Lower leg skin (tissue), 4 donors: ENCODE measurements around the gene TNNI3. TPM values are rescaled to one million over a fixed set of nuclear protein-coding genes. Genes with fewer than 3 reads are reported as not detected.

Experiments
- DNase-seq, 2 donors: peaks; one replicate each; pipeline ENCODE4 v3.0.0-alpha.2; 2019; ENCODE audit warnings: low spot score in 2 of 2
- H3K4me3 ChIP-seq: fragments of 200-600 bp; sonication (generic); 2 replicates; pipeline ENCODE4 v1.5.1; 2017; ENCODE audit warnings: mild to moderate bottlenecking, low read depth; ENCODE audit not compliant: poor library complexity, severe bottlenecking
- CTCF ChIP-seq, 3 donors: fragments of 450-650 bp; IDR thresholded peaks; one replicate each; pipeline ENCODE4 v1.5.1; 2016; ENCODE audit warnings: antibody characterized with exemption in 3 of 3, mild to moderate bottlenecking in 3 of 3, moderate library complexity in 2 of 3
- POLR2A ChIP-seq, 2 donors: fragments of 450-650 bp; IDR thresholded peaks; one replicate each; pipeline ENCODE4 v1.6.1; 2016 to 2017; ENCODE audit warnings: antibody characterized with exemption in 2 of 2, mild to moderate bottlenecking in 1 of 2, moderate library complexity in 1 of 2
- WGBS, 2 donors: methylation state at CpG; one replicate each; pipeline ENCODE4 v1.1.5; 2018; 5-methylcytosine and 5-hydroxymethylcytosine counted together
- intact Hi-C: fragments of 100-400 bp; cut with DNase I; formaldehyde crosslinking; loops from one replicate; pipeline ENCODE4 v1.15.0; 2023; ENCODE audit warnings: low total_unique reads
- total RNA-seq, 4 donors: library from RNA; depleted of rRNA; stranded (reverse); fragments of >200 nt; gene quantifications; one replicate each; pipeline ENCODE4 v1.1.0, GENCODE V29; 2016

TNNI3 gene
- total RNA-seq, 4 donors from 2014 or later: 1.4 to 2.8 TPM; not detected in 2

DNA sequence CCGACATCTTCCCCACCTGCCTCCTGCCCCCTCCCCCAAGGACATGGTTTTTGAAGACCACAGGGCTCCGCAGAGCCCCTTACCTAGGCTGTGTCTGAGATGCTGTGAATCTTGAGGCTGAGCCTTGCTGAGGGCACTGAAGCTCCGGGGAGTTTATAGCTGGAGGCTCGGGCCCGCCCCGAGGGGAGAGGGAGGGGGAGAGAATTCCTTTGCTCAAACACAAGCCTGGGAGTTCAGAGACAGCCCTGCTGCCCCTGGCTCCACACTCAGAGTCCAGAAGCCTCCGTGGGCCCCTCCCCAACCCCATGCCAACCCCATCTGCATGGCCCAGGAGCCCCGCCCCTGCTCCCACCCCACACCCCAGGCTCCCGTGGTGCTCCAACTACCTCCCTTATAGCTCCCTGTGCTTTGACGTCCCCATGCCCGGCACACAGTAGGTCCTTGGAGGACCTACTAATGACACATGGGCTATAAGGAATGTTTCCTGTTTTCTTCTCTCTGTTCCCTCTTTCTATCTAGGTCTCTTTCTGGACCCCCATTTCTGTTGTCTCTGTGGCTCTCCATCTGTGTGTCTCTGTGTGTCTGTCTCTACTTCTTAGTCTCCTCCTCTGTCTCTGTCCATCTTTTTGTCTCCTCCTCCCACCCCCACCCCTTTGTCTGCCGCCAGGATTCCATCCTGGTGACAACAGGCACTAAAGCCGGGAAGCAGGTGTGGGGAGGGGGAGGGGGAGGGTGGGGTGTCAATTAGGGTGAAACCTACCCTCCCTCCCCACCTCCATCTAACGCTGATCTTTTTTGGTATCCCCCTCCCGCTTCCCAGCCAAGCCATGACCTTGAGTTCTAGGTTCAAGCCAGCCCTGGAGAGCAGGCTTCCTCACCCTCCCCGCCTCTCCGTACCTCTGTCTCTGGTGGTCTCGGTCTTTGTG, 8.2 kb downstream of the TNNI3 start, which contains the start of gene TNNT1:
Gene TNNT1 (minus strand): TSS at position 129 of the 926 bp plus-strand sequence. CDS start 2,049 bp downstream, outside the sequence.
- no peak for TF ChIP-seq CTCF (IDR thresholded peaks at IDR 0.05)
- no peak for TF ChIP-seq POLR2A (IDR thresholded peaks at IDR 0.05)
- 10 to 12% methylated on average over 17 to 18 of the region's 18 CpGs for WGBS, 2 donors
- no peak within 1 kb of the TSS for H3K4me3 ChIP-seq
- DNase-seq: no peak
- intact Hi-C loops: loop anchor here (10.0 kb wide), 1 partner anchor 345 kb away; no protein-coding TSS in a partner anchor

- intact Hi-C loops: loop anchor here (10.0 kb wide), 1 partner anchor 347 kb away; no protein-coding TSS in a partner anchor
- no peak for DNase-seq
- no peak for TF ChIP-seq CTCF (IDR thresholded peaks at IDR 0.05)
- no peak for TF ChIP-seq POLR2A (IDR thresholded peaks at IDR 0.05)
- 23 to 38% methylated on average over 5 to 7 of the region's 9 CpGs for WGBS, 2 donors
- no peak overlapping the region for H3K4me3 ChIP-seq
Measured at GRCh38 chr19:55147545-55148251, 9.8 kb downstream of the TNNI3 start.

DNA sequence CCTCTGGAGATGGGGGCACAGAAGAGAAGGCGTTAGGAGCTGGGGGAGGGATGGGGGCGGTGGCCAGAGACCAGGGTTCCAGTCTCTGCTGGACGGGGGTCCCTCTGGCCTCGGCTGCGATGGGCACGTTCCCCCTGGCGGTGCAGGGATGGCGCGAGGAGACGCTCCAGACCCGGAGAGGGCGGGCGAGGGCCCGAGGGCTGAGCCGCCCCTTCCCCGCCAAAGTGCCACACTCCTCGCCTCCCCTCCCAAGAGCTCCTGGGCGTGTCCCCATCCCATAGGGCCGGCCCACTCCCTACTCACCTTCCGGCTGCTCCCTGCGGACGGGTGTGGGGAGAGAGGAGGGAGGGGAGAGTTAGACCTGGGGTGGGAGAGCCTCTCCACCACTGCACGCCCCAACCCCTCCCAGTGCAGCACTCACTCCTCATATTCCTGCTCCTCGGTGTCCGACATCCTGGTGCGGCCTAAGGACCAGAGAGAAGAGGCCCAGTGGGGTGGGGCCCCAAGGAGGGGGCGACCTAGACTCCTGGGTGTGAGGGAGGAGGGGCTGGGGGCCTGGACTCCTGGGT, 10.7 kb downstream of the TNNI3 start:
- intact Hi-C loops: loop anchor here (10.0 kb wide), 1 partner anchor 348 kb away; no protein-coding TSS in a partner anchor

DNA sequence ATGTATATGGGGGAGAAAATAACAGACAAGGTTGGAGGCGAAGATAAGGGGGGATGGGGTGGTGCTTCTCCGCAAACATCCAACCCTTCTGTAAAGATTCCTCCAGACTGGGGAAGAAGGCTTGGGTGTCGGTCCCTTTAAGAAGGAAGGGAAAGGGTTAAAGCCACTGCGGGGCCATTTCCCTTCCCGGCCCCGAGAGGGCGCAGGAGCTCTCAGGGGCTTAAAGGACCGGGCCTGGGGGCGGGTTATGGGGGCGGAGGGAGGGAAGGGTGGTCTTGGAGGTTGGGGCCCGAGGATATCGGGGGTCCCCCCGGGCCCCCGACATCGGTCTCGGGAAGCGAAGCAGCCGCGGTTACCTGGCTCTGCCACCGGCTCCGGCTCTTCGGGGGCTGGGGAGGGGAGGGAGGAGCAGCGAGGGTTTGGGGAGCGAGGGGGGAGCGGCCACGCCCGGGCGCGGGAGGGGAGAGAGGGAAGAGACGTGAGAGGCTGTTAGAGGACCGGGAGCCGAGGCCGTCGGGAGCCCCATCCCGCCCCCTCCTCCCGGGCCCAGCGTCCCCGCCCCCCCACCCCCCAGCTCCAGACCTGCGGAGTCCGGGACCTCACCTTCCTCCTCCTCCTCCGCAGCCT, 11.3 kb downstream of the TNNI3 start:
- TF ChIP-seq POLR2A (IDR thresholded peaks at IDR 0.05) (no peak), CTCF (IDR thresholded peaks at IDR 0.05) (no peak)
- 1% methylated on average over 33 to 41 of the region's 41 CpGs for WGBS, 2 donors
- H3K4me3 ChIP-seq: no peak overlapping the region
- no peak for DNase-seq
- intact Hi-C loops: loop anchor here (10.0 kb wide), 1 partner anchor 349 kb away; no protein-coding TSS in a partner anchor

More for the DNA sequence above, 10.7 kb downstream of the TNNI3 start:
- WGBS, 2 donors: 1 to 3% methylated on average over 17 to 27 of the region's 27 CpGs
- TF ChIP-seq POLR2A (IDR thresholded peaks at IDR 0.05): no peak
- no peak for TF ChIP-seq CTCF (IDR thresholded peaks at IDR 0.05)
- DNase-seq: no peak
- H3K4me3 ChIP-seq: no peak overlapping the region

DNA sequence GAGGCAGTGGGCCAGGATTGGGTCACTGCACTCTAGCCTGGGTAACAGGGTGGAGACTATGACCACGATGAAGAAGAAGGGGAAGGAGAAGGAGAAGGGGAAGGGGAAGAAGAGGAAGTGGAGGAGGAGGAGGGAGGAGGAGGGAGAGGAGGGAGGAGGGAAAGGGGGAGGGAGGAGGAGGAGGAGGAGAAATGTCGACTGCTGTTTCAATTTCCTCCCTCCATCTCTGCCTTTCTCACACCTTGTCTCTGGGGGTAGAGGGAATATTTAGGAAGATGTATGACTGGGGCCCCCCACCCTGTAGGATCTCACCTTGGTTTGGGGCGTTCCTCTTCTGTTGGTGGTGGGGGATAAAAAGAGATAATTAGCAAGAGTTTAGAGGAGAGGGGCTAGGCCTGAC, 12.3 kb downstream of the TNNI3 start:
- no peak for TF ChIP-seq POLR2A (IDR thresholded peaks at IDR 0.05)
- TF ChIP-seq CTCF (IDR thresholded peaks at IDR 0.05): no peak
- H3K4me3 ChIP-seq: no peak overlapping the region
- no peak for DNase-seq
- intact Hi-C loops: loop anchor here (10.0 kb wide), 1 partner anchor 350 kb away; no protein-coding TSS in a partner anchor
- WGBS, 2 donors: 18 to 22% methylated on average over 3 of the region's 3 CpGs
